ENCODE results near the gene PLXDC2.

DNA sequence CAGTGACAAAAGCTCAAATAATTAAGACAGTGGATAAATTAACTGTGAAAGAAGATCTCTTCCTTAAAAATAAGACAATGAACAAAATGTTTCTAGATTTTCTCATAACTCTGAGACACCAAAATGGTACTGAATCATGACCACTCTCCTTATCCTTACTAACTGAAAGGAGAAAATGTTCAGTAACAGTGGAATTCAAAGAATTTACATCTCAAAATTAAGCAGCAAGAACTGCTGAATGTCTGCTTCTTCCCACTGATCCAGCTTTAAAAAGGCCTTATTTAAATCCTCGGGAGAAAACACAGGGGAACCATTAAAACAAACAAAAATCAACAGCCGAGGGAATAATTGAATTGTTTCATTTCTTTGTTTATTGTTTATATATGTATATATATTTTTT lies 27.3 kb upstream of the PLXDC2 start:
- TF ChIP-seq, protein P1, sequence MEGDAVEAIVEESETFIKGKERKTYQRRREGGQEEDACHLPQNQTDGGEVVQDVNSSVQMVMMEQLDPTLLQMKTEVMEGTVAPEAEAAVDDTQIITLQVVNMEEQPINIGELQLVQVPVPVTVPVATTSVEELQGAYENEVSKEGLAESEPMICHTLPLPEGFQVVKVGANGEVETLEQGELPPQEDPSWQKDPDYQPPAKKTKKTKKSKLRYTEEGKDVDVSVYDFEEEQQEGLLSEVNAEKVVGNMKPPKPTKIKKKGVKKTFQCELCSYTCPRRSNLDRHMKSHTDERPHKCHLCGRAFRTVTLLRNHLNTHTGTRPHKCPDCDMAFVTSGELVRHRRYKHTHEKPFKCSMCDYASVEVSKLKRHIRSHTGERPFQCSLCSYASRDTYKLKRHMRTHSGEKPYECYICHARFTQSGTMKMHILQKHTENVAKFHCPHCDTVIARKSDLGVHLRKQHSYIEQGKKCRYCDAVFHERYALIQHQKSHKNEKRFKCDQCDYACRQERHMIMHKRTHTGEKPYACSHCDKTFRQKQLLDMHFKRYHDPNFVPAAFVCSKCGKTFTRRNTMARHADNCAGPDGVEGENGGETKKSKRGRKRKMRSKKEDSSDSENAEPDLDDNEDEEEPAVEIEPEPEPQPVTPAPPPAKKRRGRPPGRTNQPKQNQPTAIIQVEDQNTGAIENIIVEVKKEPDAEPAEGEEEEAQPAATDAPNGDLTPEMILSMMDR (conservative IDR thresholded peaks at IDR 0.05; ENCODE audit: low read depth in 2 of 2): no peak
- TF ChIP-seq EZH2 (IDR thresholded peaks at IDR 0.05; ENCODE audit: low read depth, unreplicated experiment) (no peak), REST (IDR thresholded peaks at IDR 0.05; ENCODE audit: unreplicated experiment) (no peak), JUNB (IDR thresholded peaks at IDR 0.05; ENCODE audit: unreplicated experiment) (no peak), POLR2AphosphoS5 (IDR thresholded peaks at IDR 0.05; ENCODE audit: low read depth) (no peak), EZH2phosphoT487 (IDR thresholded peaks at IDR 0.05; ENCODE audit: unreplicated experiment) (no peak)
